Hepatocyte (in vitro differentiated cells): Measurements from ENCODE around the gene TCL1A.
A peak's percentile ranks its signal among the peaks of the same experiment; 100 is the strongest.

Experiments used
- CTCF ChIP-seq: fragments of 200-600 bp; sonication (generic); IDR thresholded peaks from 2 replicates; pipeline ENCODE4 v1.5.1; 2016; ENCODE audit warnings: antibody characterized with exemption, mild to moderate bottlenecking; ENCODE audit not compliant: poor library complexity
- EZH2 ChIP-seq: fragments of 200-600 bp; sonication (generic); IDR thresholded peaks from 2 replicates; pipeline ENCODE4 v1.6.1; 2016; ENCODE audit warnings: antibody characterized with exemption, mild to moderate bottlenecking, borderline replicate concordance
- EZH2phosphoT487 ChIP-seq: fragments of 200-600 bp; sonication (generic); IDR thresholded peaks from one replicate; pipeline ENCODE4 v1.6.1; 2018; ENCODE audit warnings: antibody characterized with exemption, mild to moderate bottlenecking, low read depth, moderate library complexity; ENCODE audit not compliant: unreplicated experiment, severe bottlenecking

DNA sequence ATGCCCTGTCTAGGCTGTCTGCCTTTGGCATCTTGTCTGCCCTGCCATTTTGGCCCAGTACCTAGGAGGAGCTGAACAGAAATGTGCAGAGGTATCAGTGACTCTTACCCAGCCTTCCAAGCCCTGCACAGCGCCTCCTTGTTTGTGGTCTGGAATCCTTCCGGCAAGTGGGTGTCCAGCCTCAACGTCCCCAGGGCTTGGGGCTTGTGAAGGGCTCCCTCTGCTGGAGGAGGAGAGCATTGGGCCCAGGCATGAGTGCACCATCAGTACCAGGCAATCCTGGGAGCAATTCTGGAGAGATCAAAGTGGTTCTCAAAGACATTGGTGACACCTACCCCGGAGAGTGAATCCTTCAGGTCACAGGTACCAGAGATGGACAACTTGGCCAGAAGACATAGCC is 30.1 kb downstream of the TCL1A start:
- peak; percentile 43 for TF ChIP-seq CTCF
- TF ChIP-seq EZH2: no peak
- TF ChIP-seq EZH2phosphoT487: no peak
